ENCODE results near the gene PAAF1. TPM values are rescaled to one million over a fixed set of nuclear protein-coding genes. Genes with fewer than 3 reads are reported as not detected.

The PAAF1 gene
- total RNA-seq, 1 donor from 2014 or later = 13.5 TPM

GRCh38 chr11:73944085-73944484 lies 67.3 kb downstream of the PAAF1 start:
- Histone ChIP-seq H3K27ac (replicated peaks) (no peak overlapping the region), H3K27me3 (ENCODE audit: low read depth) (no peaks in the 10 kb centered on the region), H3K4me3 (no peak overlapping the region), H3K36me3 (no peaks in the 10 kb centered on the region), H3K9me3 (replicated peaks) (peaks cover 2% of the 10 kb centered on the region), H3K4me1 (no peaks in the 10 kb centered on the region)
- no peak for DNase-seq
- no peak for TF ChIP-seq CTCF (IDR thresholded peaks at IDR 0.05; ENCODE audit: borderline replicate concordance)
- intact Hi-C loops (cut with micrococcal nuclease) = no loop called here

- H3K27me3 ChIP-seq (ENCODE audit: low read depth) = no peaks in the 10 kb centered on the region
- H3K36me3 ChIP-seq = no peaks in the 10 kb centered on the region
- intact Hi-C loops (cut with micrococcal nuclease) = no loop called here
Observed at GRCh38 chr11:73944901-73945300, 68.1 kb downstream of the PAAF1 start.

GRCh38 chr11:73945396-73945795 lies 68.6 kb downstream of the PAAF1 start:
- Histone ChIP-seq H3K4me3 (no peak overlapping the region), H3K9me3 (replicated peaks) (no peaks in the 10 kb centered on the region), H3K4me1 (no peaks in the 10 kb centered on the region), H3K27me3 (ENCODE audit: low read depth) (no peaks in the 10 kb centered on the region), H3K36me3 (no peaks in the 10 kb centered on the region), H3K27ac (replicated peaks) (no peak overlapping the region)
- intact Hi-C loops (cut with micrococcal nuclease) = no loop called here
- DNase-seq = no peak
- TF ChIP-seq CTCF (IDR thresholded peaks at IDR 0.05; ENCODE audit: borderline replicate concordance) = no peak

More at GRCh38 chr11:73944901-73945300, 68.1 kb downstream of the PAAF1 start:
- Histone ChIP-seq H3K4me1 (no peaks in the 10 kb centered on the region), H3K9me3 (replicated peaks) (no peaks in the 10 kb centered on the region), H3K4me3 (no peak overlapping the region), H3K27ac (replicated peaks) (no peak overlapping the region)
- DNase-seq = no peak
- TF ChIP-seq CTCF (IDR thresholded peaks at IDR 0.05; ENCODE audit: borderline replicate concordance) = no peak

GRCh38 chr11:73946798-73947458 lies 70.1 kb downstream of the PAAF1 start:
- no peak for DNase-seq
- Histone ChIP-seq H3K27ac (replicated peaks) (no peak overlapping the region), H3K4me3 (no peak overlapping the region), H3K4me1 (no peaks in the 10 kb centered on the region), H3K36me3 (no peaks in the 10 kb centered on the region), H3K9me3 (replicated peaks) (no peaks in the 10 kb centered on the region), H3K27me3 (ENCODE audit: low read depth) (no peaks in the 10 kb centered on the region)
- intact Hi-C loops (cut with micrococcal nuclease) = no loop called here
- TF ChIP-seq CTCF (IDR thresholded peaks at IDR 0.05; ENCODE audit: borderline replicate concordance) = no peak

GRCh38 chr11:73949246-73949645 lies 72.4 kb downstream of the PAAF1 start:
- Histone ChIP-seq H3K4me3 (no peak overlapping the region), H3K27me3 (ENCODE audit: low read depth) (peaks cover 4% of the 10 kb centered on the region), H3K4me1 (no peaks in the 10 kb centered on the region), H3K36me3 (no peaks in the 10 kb centered on the region), H3K9me3 (replicated peaks) (no peaks in the 10 kb centered on the region), H3K27ac (replicated peaks) (no peak overlapping the region)
- no peak for TF ChIP-seq CTCF (IDR thresholded peaks at IDR 0.05; ENCODE audit: borderline replicate concordance)
- intact Hi-C loops (cut with micrococcal nuclease) = no loop called here
- no peak for DNase-seq
